ENCODE measurements around the gene PCMTD2.

The PCMTD2 gene

GRCh38 chr20:64255361-64256281, at the start of gene PCMTD2:
Gene PCMTD2 (plus strand): TSS chr20:64255748. CDS start chr20:64259966, 4,218 bp downstream.
- peak within 1 kb of the TSS; percentile 87 for H3K4me3 ChIP-seq (ENCODE audit: low read depth, low read length)
- no peak for DNase-seq (ENCODE audit: low read depth)
- TF ChIP-seq CTCF (IDR thresholded peaks at IDR 0.05; ENCODE audit: control insufficient read depth, extremely low read depth, insufficient read depth): peak; percentile 10; the same call in 1 of the 2 replicates

DNA sequence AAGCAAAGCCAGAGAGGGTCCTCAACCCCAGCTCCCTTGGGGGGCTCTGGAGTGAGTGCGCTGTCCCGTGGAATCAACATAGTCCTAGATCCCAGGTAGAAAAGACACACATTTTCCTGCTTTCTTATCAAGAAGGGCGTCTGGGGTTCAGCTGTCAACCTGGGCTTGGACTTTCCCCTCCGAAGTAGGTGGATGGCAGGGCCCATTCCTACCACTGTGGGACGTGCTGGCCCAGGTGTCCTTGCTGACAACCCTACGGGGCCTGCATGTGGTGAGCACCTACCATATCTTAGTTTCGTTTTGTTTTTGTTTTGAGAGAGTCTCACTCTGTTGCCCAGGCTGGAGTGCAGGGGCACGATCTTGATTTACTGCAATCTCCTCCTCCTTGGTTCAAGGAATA, 48.9 kb upstream of the PCMTD2 start:
- DNase-seq (ENCODE audit: low read depth): no peak
- no peak overlapping the region for H3K4me3 ChIP-seq (ENCODE audit: low read depth, low read length)
- TF ChIP-seq CTCF (IDR thresholded peaks at IDR 0.05; ENCODE audit: control insufficient read depth, extremely low read depth, insufficient read depth): no peak

DNA sequence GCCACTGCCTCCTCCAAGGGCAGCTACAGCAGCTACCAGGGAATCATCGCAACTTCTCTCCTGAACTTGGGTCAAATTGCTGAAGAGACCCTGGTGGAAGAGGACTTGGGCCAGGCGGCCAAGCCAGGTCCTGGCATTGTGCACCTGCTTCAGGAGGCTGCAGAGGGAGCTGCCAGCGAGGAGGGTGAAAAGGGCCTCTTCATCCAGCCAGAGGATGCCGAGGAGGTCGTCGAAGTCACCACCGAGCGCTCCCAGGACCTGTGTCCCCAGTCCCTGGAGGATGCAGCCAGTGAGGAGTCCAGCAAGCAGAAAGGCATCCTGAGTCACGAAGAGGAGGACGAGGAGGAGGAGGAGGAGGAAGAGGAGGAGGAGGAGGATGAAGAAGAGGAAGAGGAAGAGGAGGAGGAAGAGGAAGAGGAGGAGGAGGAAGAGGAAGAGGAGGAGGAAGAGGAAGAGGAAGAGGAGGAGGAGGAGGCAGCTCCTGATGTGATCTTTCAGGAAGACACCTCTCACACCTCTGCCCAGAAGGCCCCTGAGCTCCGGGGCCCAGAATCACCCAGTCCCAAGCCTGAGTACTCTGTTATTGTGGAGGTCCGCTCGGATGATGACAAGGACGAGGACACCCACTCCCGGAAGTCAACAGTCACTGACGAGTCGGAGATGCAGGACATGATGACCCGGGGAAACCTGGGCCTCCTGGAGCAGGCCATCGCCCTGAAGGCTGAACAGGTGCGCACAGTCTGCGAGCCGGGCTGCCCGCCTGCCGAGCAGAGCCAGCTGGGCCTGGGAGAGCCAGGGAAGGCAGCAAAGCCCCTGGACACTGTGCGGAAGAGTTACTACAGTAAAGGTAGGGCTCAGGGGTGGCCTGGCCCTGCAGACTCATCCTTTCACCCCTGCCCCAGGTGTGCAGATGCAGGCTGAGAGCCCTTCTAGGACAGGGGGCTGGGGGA, 47.6 kb upstream of the PCMTD2 start:
- TF ChIP-seq CTCF (IDR thresholded peaks at IDR 0.05; ENCODE audit: control insufficient read depth, extremely low read depth, insufficient read depth): no peak
- DNase-seq (ENCODE audit: low read depth): no peak
- no peak overlapping the region for H3K4me3 ChIP-seq (ENCODE audit: low read depth, low read length)

- no peak for DNase-seq (ENCODE audit: low read depth)
- no peak overlapping the region for H3K4me3 ChIP-seq (ENCODE audit: low read depth, low read length)
- no peak for TF ChIP-seq CTCF (IDR thresholded peaks at IDR 0.05; ENCODE audit: control insufficient read depth, extremely low read depth, insufficient read depth)
Observed at GRCh38 chr20:64209148-64209547, 46.4 kb upstream of the PCMTD2 start.

DNA sequence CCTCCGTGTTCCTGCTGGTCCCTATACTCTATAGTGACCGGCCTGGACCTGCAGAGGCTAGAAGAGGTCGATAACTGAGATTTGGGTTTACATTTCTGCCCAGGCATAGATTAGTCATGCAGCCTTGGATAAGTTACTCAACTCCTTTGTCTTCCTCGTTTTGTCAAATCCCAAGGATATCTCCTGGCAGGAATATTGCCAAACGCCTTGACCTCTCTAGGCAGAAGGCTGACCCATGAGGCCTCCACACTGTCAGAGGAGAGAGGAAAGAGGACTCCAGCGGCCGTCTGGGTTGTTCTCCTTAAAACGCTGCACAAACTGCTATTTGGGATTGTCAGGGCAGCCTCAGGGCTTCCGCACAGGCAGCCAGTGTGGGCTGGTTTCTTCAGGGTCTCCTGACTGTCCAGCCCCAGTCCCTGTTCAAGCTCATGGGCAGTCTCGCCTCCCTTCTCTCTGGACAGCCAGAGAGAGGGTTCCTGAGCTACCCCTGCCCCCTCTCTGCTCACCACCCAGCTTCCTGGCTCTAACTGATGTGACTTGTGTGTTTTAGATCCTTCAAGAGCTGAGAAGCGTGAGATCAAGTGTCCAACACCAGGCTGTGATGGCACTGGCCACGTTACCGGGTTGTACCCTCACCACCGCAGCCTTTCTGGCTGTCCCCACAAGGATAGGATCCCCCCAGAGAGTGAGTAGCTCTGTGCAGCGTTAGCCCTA, 44.7 kb upstream of the PCMTD2 start:
- TF ChIP-seq CTCF (IDR thresholded peaks at IDR 0.05; ENCODE audit: control insufficient read depth, extremely low read depth, insufficient read depth): no peak
- DNase-seq (ENCODE audit: low read depth): no peak
- no peak overlapping the region for H3K4me3 ChIP-seq (ENCODE audit: low read depth, low read length)

DNA sequence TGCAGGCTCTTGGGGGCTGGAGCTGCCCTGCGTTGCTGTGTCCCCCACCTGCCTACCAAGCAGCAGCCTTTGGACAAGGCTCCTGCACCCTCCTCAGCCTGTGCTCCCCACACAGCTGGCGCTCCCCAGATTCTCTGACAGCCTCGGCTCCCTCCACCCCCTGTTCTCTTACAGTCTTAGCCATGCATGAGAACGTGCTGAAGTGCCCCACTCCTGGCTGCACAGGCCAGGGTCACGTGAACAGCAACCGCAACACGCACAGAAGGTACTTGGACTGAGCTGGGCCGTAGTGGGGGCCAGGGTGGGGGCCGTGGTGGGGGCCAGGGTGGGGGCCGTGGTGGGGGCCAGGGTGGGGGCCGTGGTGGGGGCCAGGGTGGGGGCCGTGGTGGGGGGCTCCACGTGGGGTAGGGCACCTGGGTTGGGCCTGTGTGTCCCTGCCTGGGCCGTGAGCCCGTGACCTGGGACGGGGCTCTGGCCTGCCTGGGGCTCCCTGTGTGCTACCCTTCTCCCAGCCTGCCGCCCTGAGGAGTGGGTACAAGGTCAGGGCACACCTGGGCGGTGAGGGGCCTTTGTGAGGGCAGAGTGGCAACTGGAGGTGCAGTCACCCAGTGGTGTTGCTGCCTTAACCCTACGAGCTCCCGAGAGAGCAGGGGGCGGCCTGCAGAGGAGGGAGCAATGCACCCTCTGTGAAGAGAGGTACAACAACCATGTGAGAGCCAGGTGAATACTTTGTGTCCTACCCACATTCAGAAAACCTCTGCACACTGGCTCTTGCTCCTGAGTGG, 43.5 kb upstream of the PCMTD2 start:
- DNase-seq (ENCODE audit: low read depth): no peak
- H3K4me3 ChIP-seq (ENCODE audit: low read depth, low read length): no peak overlapping the region
- TF ChIP-seq CTCF (IDR thresholded peaks at IDR 0.05; ENCODE audit: control insufficient read depth, extremely low read depth, insufficient read depth): no peak

All from LNCaP clone FGC (cell line).